GM10847 (cell line): ENCODE measurements around the gene SGSH.
A peak's percentile ranks its signal among the peaks of the same experiment; 100 is the strongest.

Source experiments
- POLR2A ChIP-seq: IDR thresholded peaks from 2 replicates; pipeline ENCODE4 v1.6.1; 2011; ENCODE audit not compliant: insufficient read length; ENCODE audit errors: extremely low read depth

The SGSH gene

DNA sequence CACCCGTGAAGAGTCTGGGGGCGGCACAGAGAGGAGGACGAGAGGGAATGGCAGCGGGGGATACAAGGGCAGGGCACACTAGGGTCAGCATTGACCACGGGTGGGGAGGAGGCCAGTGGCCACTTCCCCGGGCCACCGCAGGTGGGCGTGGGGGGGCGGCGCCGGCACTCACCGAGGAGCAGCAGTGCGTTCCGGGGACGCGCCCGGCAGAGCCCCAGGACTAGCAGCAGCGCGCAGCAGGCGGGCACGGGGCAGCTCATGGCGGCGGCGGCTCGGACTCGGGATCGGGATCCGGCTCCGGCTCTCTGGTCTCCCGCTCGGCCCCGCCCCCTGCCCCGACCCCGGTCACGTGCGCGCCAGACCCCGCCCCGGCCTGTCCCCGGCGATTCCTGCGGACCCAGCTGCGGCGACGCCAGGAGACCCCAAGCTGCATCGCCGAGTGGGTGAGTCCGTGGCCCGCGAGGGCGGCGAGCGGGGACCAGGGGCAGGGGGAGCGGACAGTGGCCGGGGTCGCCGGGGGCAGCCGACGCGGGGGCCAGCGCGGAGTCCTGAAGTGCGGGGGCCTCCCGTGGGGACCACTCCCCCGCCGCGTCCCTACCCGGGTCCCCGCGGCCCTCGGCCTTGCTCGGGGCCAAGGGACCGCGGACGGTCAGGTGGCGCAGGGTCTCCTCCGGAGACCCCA lies at the start of gene SGSH, which contains the start of gene SLC26A11:
TSS of gene SGSH (minus strand) at position 280 of the 682 bp plus-strand sequence. CDS start at position 260, 20 bp downstream.
TSS of gene SLC26A11 (plus strand) at position 374 of the 682 bp plus-strand sequence. CDS start 1,134 bp downstream, outside the sequence.
- TF ChIP-seq POLR2A, result peak; percentile 24

DNA sequence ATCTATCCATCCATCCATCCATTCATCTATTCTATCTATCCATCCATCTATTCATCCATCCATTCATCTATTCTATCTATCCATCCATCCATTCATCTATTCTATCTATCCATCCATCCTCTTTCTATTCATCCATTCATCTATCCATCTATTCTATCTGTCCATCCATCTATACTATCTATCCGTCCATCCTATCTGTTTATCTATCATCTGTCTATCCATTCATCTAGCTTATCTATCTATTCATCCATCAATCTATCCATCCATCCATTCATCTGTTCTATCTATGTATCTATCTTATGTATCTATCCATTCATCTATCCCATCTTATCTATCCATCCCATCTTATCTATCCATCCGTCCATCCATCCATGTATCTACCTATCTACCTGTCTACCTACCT lies 49.3 kb upstream of the SGSH start:
- no peak for TF ChIP-seq POLR2A

- no peak for TF ChIP-seq POLR2A
Observed at GRCh38 chr17:80268427-80268826, 48.3 kb upstream of the SGSH start.

- TF ChIP-seq POLR2A, result no peak
Observed at GRCh38 chr17:80267391-80267790, 47.3 kb upstream of the SGSH start.

DNA sequence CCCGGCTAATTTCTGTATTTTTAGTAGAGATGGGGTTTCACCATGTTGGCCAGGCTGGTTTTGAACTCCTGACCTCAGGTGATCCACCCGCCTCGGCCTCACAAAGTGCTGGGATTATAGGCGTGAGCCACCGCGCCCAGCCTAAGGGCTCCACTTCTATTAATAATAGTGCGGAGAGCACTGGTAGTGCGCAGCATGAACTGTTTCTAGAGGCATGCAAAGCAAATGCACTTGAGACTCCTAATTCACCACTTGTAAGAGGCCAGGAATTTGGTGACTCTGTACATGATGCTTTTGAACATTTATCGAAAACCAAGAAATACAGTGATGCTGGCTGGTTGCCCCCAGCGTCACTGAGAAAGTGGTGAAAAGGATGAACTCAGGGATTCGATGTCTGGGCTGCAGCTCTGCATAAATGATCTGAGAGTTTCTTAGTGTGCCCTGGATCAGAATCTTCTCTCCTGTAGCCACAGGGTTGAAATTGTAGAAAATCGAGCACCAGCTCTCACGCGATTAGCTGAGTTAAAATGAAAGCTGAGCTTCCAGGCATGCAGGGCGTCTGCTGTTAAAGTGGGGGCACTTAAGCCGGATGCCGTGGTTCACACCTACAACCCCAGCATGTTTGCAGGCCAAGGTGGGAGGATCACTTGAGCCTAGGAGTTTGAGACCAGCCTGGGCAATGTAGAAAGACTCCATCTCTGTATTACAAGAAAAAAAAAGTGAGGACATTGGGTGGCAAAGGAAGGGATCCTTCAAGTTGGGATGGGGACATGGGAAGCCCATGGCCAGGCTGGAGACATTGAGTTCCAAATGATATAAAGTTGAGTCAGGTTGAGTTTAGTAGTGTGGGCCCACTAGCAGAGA lies 45.3 kb upstream of the SGSH start:
- no peak for TF ChIP-seq POLR2A

DNA sequence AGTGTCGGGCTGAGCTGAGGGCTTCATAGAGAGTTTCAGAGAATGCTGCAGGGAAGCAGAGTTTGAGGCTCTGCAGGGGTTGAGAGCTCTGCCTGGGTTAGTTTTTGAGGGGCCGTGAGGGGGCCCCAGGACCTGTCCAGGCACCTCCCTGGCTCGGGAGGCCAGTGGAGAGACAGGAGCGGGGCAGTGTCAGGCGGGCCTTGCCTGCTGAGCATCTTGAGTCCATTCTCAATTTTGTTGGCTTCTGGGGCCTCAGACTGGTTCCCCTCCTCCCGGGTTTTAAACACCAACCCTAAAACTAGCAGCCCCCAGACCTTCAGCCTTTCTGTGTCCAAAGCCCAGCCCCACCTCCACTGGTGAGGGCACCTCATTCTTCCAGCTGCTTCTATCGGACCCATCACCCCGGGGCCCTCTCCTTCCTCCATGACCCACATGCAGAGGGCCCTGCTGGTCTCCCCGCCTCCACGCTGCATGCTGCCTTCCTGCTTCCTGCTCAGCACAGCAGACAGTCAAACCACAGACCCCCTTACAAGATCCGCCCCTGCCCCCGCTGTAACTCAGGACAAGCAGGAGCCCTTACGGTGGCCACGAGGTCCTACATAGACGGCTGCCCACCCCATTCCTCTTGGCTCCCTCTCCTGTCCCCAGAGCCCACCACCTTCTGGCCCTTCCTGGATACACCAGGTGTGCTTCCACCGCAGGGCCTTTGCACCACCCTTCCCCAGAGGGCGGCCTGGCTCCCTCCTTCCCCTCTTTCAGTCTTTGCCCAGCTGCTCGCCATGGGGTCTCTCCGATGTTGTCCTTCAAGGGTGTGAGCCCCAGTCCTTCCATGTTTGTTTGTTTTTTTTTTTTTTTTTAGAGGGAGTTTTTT lies 44.3 kb upstream of the SGSH start:
- TF ChIP-seq POLR2A, result peak; percentile 15

DNA sequence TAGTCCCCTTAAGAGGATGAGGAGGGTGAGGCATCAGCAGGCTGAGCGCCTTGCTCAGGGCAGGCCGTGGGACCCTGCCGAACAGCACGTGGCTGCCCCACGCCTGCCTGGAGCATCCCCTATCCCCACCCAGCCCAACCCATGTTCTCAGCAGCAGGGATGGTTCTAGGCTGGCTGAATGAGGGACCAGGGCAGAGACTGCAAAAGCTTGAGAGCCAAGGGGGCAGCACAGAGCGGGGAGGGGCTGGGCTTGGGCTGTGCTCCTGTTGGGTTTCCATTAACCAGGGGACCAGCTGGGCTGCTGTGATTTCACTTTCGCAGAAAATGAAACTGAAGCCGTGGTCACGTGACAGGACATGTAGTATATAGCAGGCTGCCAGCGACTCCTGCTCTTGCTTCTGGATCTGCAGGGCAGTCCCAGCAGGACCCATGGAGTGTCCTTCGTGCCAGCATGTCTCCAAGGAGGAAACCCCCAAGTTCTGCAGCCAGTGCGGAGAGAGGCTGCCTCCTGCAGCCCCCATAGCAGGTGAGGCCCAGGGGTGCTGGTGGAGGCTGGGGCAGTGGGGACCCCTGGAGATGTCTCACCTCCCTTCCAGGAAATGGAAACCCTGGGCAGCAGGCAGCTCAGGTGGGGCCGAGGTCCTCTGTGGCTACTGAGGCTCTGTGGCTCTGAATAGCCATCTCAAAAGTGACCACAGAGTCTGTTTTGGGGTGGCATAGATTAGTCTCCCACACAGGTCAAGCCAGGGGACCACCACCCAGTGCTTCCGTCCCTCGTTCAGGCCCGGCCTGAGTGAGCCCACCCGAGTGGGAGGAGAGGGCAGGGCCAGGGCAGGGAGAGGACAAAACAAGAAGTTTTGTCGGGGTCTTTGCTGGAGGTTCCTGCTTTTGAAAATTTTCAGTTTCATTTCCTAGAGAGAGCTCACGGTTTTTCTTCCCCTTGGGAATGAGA lies 43.4 kb upstream of the SGSH start:
- peak; percentile 97 for TF ChIP-seq POLR2A

- no peak for TF ChIP-seq POLR2A
Observed at GRCh38 chr17:80262775-80263244, 42.7 kb upstream of the SGSH start.

- no peak for TF ChIP-seq POLR2A
Observed at GRCh38 chr17:80262291-80262690, 42.2 kb upstream of the SGSH start.

- TF ChIP-seq POLR2A, result no peak
Observed at GRCh38 chr17:80261895-80262279, 41.8 kb upstream of the SGSH start.

GRCh38 chr17:80261159-80261894 lies 41.2 kb upstream of the SGSH start:
- TF ChIP-seq POLR2A, result no peak

- peak; percentile 70 for TF ChIP-seq POLR2A
Observed at GRCh38 chr17:80260791-80261158, 40.6 kb upstream of the SGSH start, which contains the start of gene RNF213. Gene RNF213 (plus strand): TSS chr17:80260852. CDS start chr17:80263682, 2,830 bp downstream.

GRCh38 chr17:80260069-80260535 lies 40.0 kb upstream of the SGSH start:
- peak; percentile 57 for TF ChIP-seq POLR2A
